OCI-LY3 (cell line): ENCODE measurements around the gene LONP1.

Experiments
- EZH2phosphoT487 ChIP-seq: fragments of 200-600 bp; shearing (Covaris generic); IDR thresholded peaks from 2 replicates; pipeline ENCODE4 v1.6.1; 2018; ENCODE audit warnings: antibody characterized with exemption, mixed run types, low read depth
- TF ChIP-seq, protein P1 (sequence below): fragments of 200-600, 300-600 bp; sonication (generic); IDR thresholded peaks from 2 replicates; pipeline ENCODE4 v1.5.1; 2014; ENCODE audit warnings: antibody characterized with exemption, low read length, low read depth

DNA sequence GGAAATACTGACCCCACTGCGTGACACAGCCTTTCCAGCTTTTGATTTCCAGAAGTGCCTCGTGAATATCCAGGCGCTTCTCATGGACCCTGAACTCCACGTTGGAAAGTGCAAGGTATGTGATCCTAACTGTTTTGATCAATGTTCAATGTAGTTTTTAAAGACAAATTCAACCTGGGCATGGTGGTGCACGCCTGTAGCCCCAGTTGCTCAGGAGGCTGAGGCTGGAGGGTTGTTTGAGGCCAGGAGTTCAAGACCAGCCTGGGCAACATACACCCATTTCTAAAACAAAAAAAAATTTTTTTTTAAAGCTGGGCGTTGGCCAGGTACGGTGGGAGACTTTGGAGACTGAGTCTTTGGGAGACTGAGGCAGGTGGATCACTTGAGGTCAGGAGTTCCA is 31.8 kb upstream of the LONP1 start:
- TF ChIP-seq, protein P1, sequence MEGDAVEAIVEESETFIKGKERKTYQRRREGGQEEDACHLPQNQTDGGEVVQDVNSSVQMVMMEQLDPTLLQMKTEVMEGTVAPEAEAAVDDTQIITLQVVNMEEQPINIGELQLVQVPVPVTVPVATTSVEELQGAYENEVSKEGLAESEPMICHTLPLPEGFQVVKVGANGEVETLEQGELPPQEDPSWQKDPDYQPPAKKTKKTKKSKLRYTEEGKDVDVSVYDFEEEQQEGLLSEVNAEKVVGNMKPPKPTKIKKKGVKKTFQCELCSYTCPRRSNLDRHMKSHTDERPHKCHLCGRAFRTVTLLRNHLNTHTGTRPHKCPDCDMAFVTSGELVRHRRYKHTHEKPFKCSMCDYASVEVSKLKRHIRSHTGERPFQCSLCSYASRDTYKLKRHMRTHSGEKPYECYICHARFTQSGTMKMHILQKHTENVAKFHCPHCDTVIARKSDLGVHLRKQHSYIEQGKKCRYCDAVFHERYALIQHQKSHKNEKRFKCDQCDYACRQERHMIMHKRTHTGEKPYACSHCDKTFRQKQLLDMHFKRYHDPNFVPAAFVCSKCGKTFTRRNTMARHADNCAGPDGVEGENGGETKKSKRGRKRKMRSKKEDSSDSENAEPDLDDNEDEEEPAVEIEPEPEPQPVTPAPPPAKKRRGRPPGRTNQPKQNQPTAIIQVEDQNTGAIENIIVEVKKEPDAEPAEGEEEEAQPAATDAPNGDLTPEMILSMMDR: no peak
- TF ChIP-seq EZH2phosphoT487: no peak
